Naive B cell (primary cell): ENCODE results near the gene SLC38A2. TPM values are rescaled to one million over a fixed set of nuclear protein-coding genes. Genes with fewer than 3 reads are reported as not detected.

Experiments used
- ATAC-seq, 2 donors: fragments of 150-1000 bp; cut with Tn5 transposase; 2 replicates each; pipeline ENCODE4 v1.10.0; 2021; ENCODE audit warnings: low read depth in 2 of 2, mild to moderate bottlenecking in 2 of 2, moderate library complexity in 2 of 2
- DNase-seq: peaks from one replicate; pipeline ENCODE4 v3.0.0; 2022
- H3K27ac Mint-ChIP-seq, 6 donors: one replicate each; pipeline ENCODE4 v1.8.0; 2020 to 2022; ENCODE audit warnings: mild to moderate bottlenecking in 6 of 6, mixed read lengths in 6 of 6, moderate library complexity in 5 of 6, inconsistent platforms in 2 of 6
- H3K27me3 Mint-ChIP-seq, 3 donors: one replicate each; pipeline ENCODE4 v1.8.0; 2021 to 2022; ENCODE audit warnings: mixed read lengths in 3 of 3, mild to moderate bottlenecking in 1 of 3
- H3K36me3 Mint-ChIP-seq, 2 donors: one replicate each; pipeline ENCODE4 v1.8.0; 2020 to 2022; ENCODE audit warnings: mixed read lengths in 2 of 2, inconsistent platforms in 1 of 2, mild to moderate bottlenecking in 1 of 2
- H3K4me1 Mint-ChIP-seq, 3 donors: one replicate each; pipeline ENCODE4 v1.8.0; 2020 to 2022; ENCODE audit warnings: mixed read lengths in 3 of 3, inconsistent platforms in 1 of 3, mild to moderate bottlenecking in 1 of 3, moderate library complexity in 1 of 3
- H3K4me3 Mint-ChIP-seq, 8 donors: one replicate each; pipeline ENCODE4 v1.8.0; 2020 to 2022; ENCODE audit warnings: mild to moderate bottlenecking in 8 of 8, mixed read lengths in 8 of 8, moderate library complexity in 8 of 8, inconsistent platforms in 2 of 8
- H3K9me3 Mint-ChIP-seq, 7 donors: one replicate each; pipeline ENCODE4 v1.8.0; 2020 to 2022; ENCODE audit warnings: mixed read lengths in 7 of 7, mild to moderate bottlenecking in 5 of 7, inconsistent platforms in 2 of 7, moderate library complexity in 1 of 7
- polyA plus RNA-seq, 6 donors: library from polyadenylated mRNA; unstranded; fragments of 300-500 nt; fragmentation: Illumina TruSeq; gene quantifications; one replicate each; pipeline ENCODE4 v1.2.3, GENCODE V29; 2021; ENCODE audit warnings: low read depth in 6 of 6

SLC38A2 gene
- polyA plus RNA-seq, result 10 to 100 TPM; 48.8 to 96.3 (median 63.1) TPM

- Mint-ChIP-seq H3K4me3 (peak within 1 kb of the TSS; percentile 93 to 99 (median 99)), H3K27me3 (no peaks in the 10 kb centered on the region), H3K36me3 (peaks cover 0 to 3% of the 10 kb centered on the region in 2 donors), H3K4me1 (peaks cover 36 to 49% (median 36%) of the 10 kb centered on the region in 3 donors), H3K9me3 (no peaks in the 10 kb centered on the region), H3K27ac (peak within 1 kb of the TSS; percentile 97 to 100 (median 99))
- peak; percentile 87 for ATAC-seq
- DNase-seq, result peak; percentile 95
These were observed at the start of gene SLC38A2 for GRCh38 chr12:46372544-46373300. Gene SLC38A2 (minus strand): TSS chr12:46372773. CDS start chr12:46371293, 1,480 bp downstream.

GRCh38 chr12:46419675-46420074 is 47.1 kb upstream of the SLC38A2 start:
- DNase-seq (no peak), ATAC-seq (no peak)
- Mint-ChIP-seq H3K27me3 (no peaks in the 10 kb centered on the region), H3K27ac (peak overlapping the region in 1 of 6 donors; percentile 57), H3K9me3 (peaks cover 3 to 13% (median 7%) of the 10 kb centered on the region in 7 donors), H3K36me3 (peaks cover 9 to 25% of the 10 kb centered on the region in 2 donors), H3K4me3 (no peak overlapping the region), H3K4me1 (peaks cover 0 to 12% (median 2%) of the 10 kb centered on the region in 3 donors)

- DNase-seq (no peak), ATAC-seq (no peak)
- H3K36me3 Mint-ChIP-seq, result peaks cover 14 to 25% of the 10 kb centered on the region in 2 donors
- no peak overlapping the region for H3K4me3 Mint-ChIP-seq
- H3K27ac Mint-ChIP-seq, result no peak overlapping the region
- peaks cover 0 to 8% (median 5%) of the 10 kb centered on the region in 7 donors for H3K9me3 Mint-ChIP-seq
- H3K27me3 Mint-ChIP-seq, result no peaks in the 10 kb centered on the region
- H3K4me1 Mint-ChIP-seq, result peaks cover 4 to 20% (median 4%) of the 10 kb centered on the region in 3 donors
These were observed 43.0 kb upstream of the SLC38A2 start for GRCh38 chr12:46415552-46415951.

GRCh38 chr12:46414591-46415268 is 42.2 kb upstream of the SLC38A2 start:
- no peaks in the 10 kb centered on the region for H3K27me3 Mint-ChIP-seq
- peaks cover 0 to 4% (median 2%) of the 10 kb centered on the region in 7 donors for H3K9me3 Mint-ChIP-seq
- no peak overlapping the region for H3K27ac Mint-ChIP-seq
- no peak overlapping the region for H3K4me3 Mint-ChIP-seq
- DNase-seq (no peak), ATAC-seq (no peak)
- peaks cover 18 to 21% of the 10 kb centered on the region in 2 donors for H3K36me3 Mint-ChIP-seq
- peaks cover 4 to 16% (median 4%) of the 10 kb centered on the region in 3 donors for H3K4me1 Mint-ChIP-seq

GRCh38 chr12:46413368-46413767 is 40.8 kb upstream of the SLC38A2 start:
- Mint-ChIP-seq H3K36me3 (peaks cover 8 to 17% of the 10 kb centered on the region in 2 donors), H3K4me3 (no peak overlapping the region), H3K9me3 (peaks cover 0 to 2% (median 0%) of the 10 kb centered on the region in 7 donors), H3K4me1 (peaks cover 4 to 16% (median 4%) of the 10 kb centered on the region in 3 donors), H3K27me3 (no peaks in the 10 kb centered on the region), H3K27ac (peak overlapping the region in 1 of 6 donors; percentile 7)
- no peak for ATAC-seq
- no peak for DNase-seq

GRCh38 chr12:46412857-46413256 is 40.3 kb upstream of the SLC38A2 start:
- ATAC-seq (no peak), DNase-seq (no peak)
- H3K27ac Mint-ChIP-seq, result peak overlapping the region in 1 of 6 donors; percentile 7
- H3K27me3 Mint-ChIP-seq, result no peaks in the 10 kb centered on the region
- peaks cover 0 to 2% (median 0%) of the 10 kb centered on the region in 7 donors for H3K9me3 Mint-ChIP-seq
- H3K4me1 Mint-ChIP-seq, result peaks cover 4 to 21% (median 4%) of the 10 kb centered on the region in 3 donors
- no peak overlapping the region for H3K4me3 Mint-ChIP-seq
- peaks cover 3 to 12% of the 10 kb centered on the region in 2 donors for H3K36me3 Mint-ChIP-seq

GRCh38 chr12:46410495-46410894 is 37.9 kb upstream of the SLC38A2 start:
- DNase-seq, result no peak
- Mint-ChIP-seq H3K27ac (no peak overlapping the region), H3K27me3 (no peaks in the 10 kb centered on the region), H3K4me3 (no peak overlapping the region), H3K4me1 (peaks cover 4 to 34% (median 7%) of the 10 kb centered on the region in 3 donors), H3K36me3 (peaks cover 0 to 10% of the 10 kb centered on the region in 2 donors), H3K9me3 (peaks cover 0 to 5% (median 0%) of the 10 kb centered on the region in 7 donors)
- ATAC-seq, result no peak

GRCh38 chr12:46409974-46410373 is 37.4 kb upstream of the SLC38A2 start:
- no peak for DNase-seq
- Mint-ChIP-seq H3K27me3 (no peaks in the 10 kb centered on the region), H3K27ac (peak overlapping the region in 1 of 6 donors; percentile 3), H3K4me3 (no peak overlapping the region), H3K4me1 (peaks cover 6 to 39% (median 11%) of the 10 kb centered on the region in 3 donors), H3K9me3 (peaks cover 0 to 5% (median 0%) of the 10 kb centered on the region in 7 donors), H3K36me3 (peaks cover 0 to 10% of the 10 kb centered on the region in 2 donors)
- ATAC-seq, result no peak

GRCh38 chr12:46409342-46409741 is 36.8 kb upstream of the SLC38A2 start:
- peaks cover 10 to 46% (median 17%) of the 10 kb centered on the region in 3 donors for H3K4me1 Mint-ChIP-seq
- no peaks in the 10 kb centered on the region for H3K27me3 Mint-ChIP-seq
- no peak for ATAC-seq
- H3K4me3 Mint-ChIP-seq, result no peak overlapping the region
- H3K9me3 Mint-ChIP-seq, result peaks cover 0 to 5% (median 0%) of the 10 kb centered on the region in 7 donors
- peaks cover 0 to 10% of the 10 kb centered on the region in 2 donors for H3K36me3 Mint-ChIP-seq
- no peak for DNase-seq
- H3K27ac Mint-ChIP-seq, result no peak overlapping the region

- Mint-ChIP-seq H3K36me3 (peaks cover 0 to 10% of the 10 kb centered on the region in 2 donors), H3K27ac (no peak overlapping the region), H3K4me3 (no peak overlapping the region), H3K4me1 (peaks cover 18 to 51% (median 22%) of the 10 kb centered on the region in 3 donors), H3K27me3 (no peaks in the 10 kb centered on the region), H3K9me3 (peaks cover 0 to 5% (median 0%) of the 10 kb centered on the region in 7 donors)
- ATAC-seq (no peak), DNase-seq (no peak)
These were observed 35.9 kb upstream of the SLC38A2 start for GRCh38 chr12:46408441-46408840.

GRCh38 chr12:46407361-46407760 is 34.8 kb upstream of the SLC38A2 start:
- H3K9me3 Mint-ChIP-seq, result peaks cover 0 to 5% (median 0%) of the 10 kb centered on the region in 7 donors
- no peak overlapping the region for H3K4me3 Mint-ChIP-seq

GRCh38 chr12:46406352-46407027 is 33.9 kb upstream of the SLC38A2 start:
- Mint-ChIP-seq H3K9me3 (peaks cover 0 to 3% (median 0%) of the 10 kb centered on the region in 7 donors), H3K36me3 (peaks cover 0 to 7% of the 10 kb centered on the region in 2 donors), H3K4me1 (peaks cover 23 to 61% (median 29%) of the 10 kb centered on the region in 3 donors), H3K27me3 (no peaks in the 10 kb centered on the region), H3K27ac (peak overlapping the region in 2 of 6 donors; percentile 20 to 34), H3K4me3 (no peak overlapping the region)
- ATAC-seq, result no peak
- no peak for DNase-seq

More at GRCh38 chr12:46407361-46407760, 34.8 kb upstream of the SLC38A2 start:
- DNase-seq (no peak), ATAC-seq (no peak)
- no peaks in the 10 kb centered on the region for H3K27me3 Mint-ChIP-seq
- H3K4me1 Mint-ChIP-seq, result peaks cover 23 to 57% (median 26%) of the 10 kb centered on the region in 3 donors
- H3K36me3 Mint-ChIP-seq, result peaks cover 0 to 10% of the 10 kb centered on the region in 2 donors
- peak overlapping the region in 1 of 6 donors; percentile 74 for H3K27ac Mint-ChIP-seq

GRCh38 chr12:46404733-46405132 is 32.2 kb upstream of the SLC38A2 start:
- Mint-ChIP-seq H3K4me1 (peaks cover 34 to 72% (median 41%) of the 10 kb centered on the region in 3 donors), H3K4me3 (peak overlapping the region in 2 of 8 donors; percentile 35 to 37), H3K9me3 (peaks cover 0 to 3% (median 1%) of the 10 kb centered on the region in 7 donors), H3K27ac (peak overlapping the region in 3 of 6 donors; percentile 36 to 59 (median 59)), H3K36me3 (peaks cover 0 to 1% of the 10 kb centered on the region in 2 donors), H3K27me3 (no peaks in the 10 kb centered on the region)
- no peak for DNase-seq
- no peak for ATAC-seq
